ENCODE measurements around the gene TAF15. TPM values are rescaled to one million over a fixed set of nuclear protein-coding genes. Genes with fewer than 3 reads are reported as not detected.

The TAF15 gene
- total and polyA plus RNA-seq, 10 of the 15 experiments (the other 5 are each of a cell fraction or from before 2014, with no cell fraction given), result 9.5 to 259 (median 40.4) TPM

DNA sequence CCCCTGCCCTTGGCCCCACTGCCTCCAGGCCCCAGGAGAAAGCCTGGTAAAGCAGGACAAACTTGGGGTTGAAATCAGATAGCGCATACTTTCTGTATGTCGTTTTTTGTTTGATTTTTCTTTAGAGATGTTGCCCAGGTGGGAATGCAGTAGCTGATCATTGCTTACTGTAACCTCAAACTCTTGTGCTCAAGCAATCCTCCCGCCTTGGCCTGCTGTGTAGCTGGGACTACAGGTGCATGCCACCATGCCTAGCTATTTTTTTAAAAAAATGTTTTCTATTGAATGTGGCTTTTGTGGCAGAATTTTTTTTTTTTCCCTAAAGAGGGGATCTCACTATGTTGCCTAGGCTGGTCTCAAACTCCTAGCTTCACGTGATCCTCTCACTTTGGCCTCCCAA is 82.0 kb downstream of the TAF15 start:
- Histone ChIP-seq H3K4me3 (no peak overlapping the region), H4K20me1 (ENCODE audit: control insufficient read depth, insufficient read depth) (no peaks in the 10 kb centered on the region), H3K9ac (ENCODE audit: control insufficient read depth, insufficient read depth, low read length) (no peak overlapping the region), H3K4me2 (ENCODE audit: control insufficient read depth, insufficient read depth) (no peak overlapping the region), H3K27ac (ENCODE audit: control insufficient read depth, insufficient read depth) (no peak overlapping the region), H3K79me2 (ENCODE audit: control insufficient read depth, insufficient read depth, low read length) (no peaks in the 10 kb centered on the region), H2AFZ (ENCODE audit: control insufficient read depth, low read depth, low read length) (no peak overlapping the region), H3K27me3 (replicated peaks in 1 of 2; ENCODE audit: control insufficient read depth in 2 of 2, insufficient read depth in 2 of 2, low read length in 1 of 2) (no peaks in the 10 kb centered on the region), H3K9me3 (replicated peaks; ENCODE audit: control insufficient read depth, insufficient read depth, low read length) (no peaks in the 10 kb centered on the region; the same call in 2 of the 3 replicates), H3K4me1 (ENCODE audit: control insufficient read depth, insufficient read depth, low read length) (peaks cover 33% of the 10 kb centered on the region), H3K36me3 (ENCODE audit: control insufficient read depth in 2 of 2, insufficient read depth in 2 of 2, low read length in 1 of 2) (no peaks in the 10 kb centered on the region)
- ChIA-PET CTCF (interaction anchor here (1.2 to 2.3 kb wide), 2 partner anchors 9 to 11 kb away, joined by 3 to 11 read pairs; partner anchors contain the start of gene CCL5), POLR2A (interaction anchor here (0.7 to 4.7 kb wide), 6 partner anchors 8 to 34 kb away, joined by 3 to 56 read pairs (median 6); partner anchors contain the start of gene CCL5), RAD21 (ENCODE audit: unreplicated experiment) (interaction anchor here (0.9 to 9.4 kb wide), 5 partner anchors 10 to 198 kb away, joined by 3 to 125 read pairs (median 4); partner anchors contain the start of gene CCL5), SMC1A (ENCODE audit: uncharacterized antibody, unreplicated experiment) (interaction anchor here (0.6 to 11.3 kb wide), 6 partner anchors 9 to 183 kb away, joined by 3 to 155 read pairs (median 4); partner anchors contain the start of genes CCL5 and RDM1)
- no peak for DNase-seq (ENCODE audit: low read depth, low spot score)
- TF ChIP-seq MEF2A (IDR thresholded peaks at IDR 0.05; ENCODE audit: insufficient read depth, low read depth, low read length), result no peak
- TF ChIP-seq, protein P1, sequence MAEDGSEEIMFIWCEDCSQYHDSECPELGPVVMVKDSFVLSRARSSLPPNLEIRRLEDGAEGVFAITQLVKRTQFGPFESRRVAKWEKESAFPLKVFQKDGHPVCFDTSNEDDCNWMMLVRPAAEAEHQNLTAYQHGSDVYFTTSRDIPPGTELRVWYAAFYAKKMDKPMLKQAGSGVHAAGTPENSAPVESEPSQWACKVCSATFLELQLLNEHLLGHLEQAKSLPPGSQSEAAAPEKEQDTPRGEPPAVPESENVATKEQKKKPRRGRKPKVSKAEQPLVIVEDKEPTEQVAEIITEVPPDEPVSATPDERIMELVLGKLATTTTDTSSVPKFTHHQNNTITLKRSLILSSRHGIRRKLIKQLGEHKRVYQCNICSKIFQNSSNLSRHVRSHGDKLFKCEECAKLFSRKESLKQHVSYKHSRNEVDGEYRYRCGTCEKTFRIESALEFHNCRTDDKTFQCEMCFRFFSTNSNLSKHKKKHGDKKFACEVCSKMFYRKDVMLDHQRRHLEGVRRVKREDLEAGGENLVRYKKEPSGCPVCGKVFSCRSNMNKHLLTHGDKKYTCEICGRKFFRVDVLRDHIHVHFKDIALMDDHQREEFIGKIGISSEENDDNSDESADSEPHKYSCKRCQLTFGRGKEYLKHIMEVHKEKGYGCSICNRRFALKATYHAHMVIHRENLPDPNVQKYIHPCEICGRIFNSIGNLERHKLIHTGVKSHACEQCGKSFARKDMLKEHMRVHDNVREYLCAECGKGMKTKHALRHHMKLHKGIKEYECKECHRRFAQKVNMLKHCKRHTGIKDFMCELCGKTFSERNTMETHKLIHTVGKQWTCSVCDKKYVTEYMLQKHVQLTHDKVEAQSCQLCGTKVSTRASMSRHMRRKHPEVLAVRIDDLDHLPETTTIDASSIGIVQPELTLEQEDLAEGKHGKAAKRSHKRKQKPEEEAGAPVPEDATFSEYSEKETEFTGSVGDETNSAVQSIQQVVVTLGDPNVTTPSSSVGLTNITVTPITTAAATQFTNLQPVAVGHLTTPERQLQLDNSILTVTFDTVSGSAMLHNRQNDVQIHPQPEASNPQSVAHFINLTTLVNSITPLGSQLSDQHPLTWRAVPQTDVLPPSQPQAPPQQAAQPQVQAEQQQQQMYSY (CRISPR knock-in tag; IDR thresholded peaks at IDR 0.05), result no peak
- intact Hi-C loops (cut with micrococcal nuclease; ENCODE audit: unreplicated experiment), result no loop called here
- 95% methylated on average over 4 of the region's 4 CpGs for WGBS (ENCODE audit: insufficient coverage, insufficient replicate concordance, low lambda C conversion rate, missing lambda C conversion rate)
- BruUV-seq (replicated peaks), result no TSS peak
- ATAC-seq, result no peak
- no peak for FAIRE-seq
- in situ Hi-C loops (cut with MboI), result no loop called here

Measured in GM12878 (cell line).